ENCODE data around the gene CRB3.

CRB3 gene

GRCh38 chr19:6464070-6464873 is at the start of gene CRB3:
Gene CRB3, plus strand, starts transcription at chr19:6464271. Its CDS starts 431 bp downstream, at chr19:6464702.
- peaks cover 6% of the 10 kb centered on the region; the same call in 1 of the 2 replicates for H3K36me3 ChIP-seq (ENCODE audit: control insufficient read depth, insufficient read depth, low read length)
- peak within 1 kb of the TSS; percentile 79 for H3K4me3 ChIP-seq (ENCODE audit: low read length)
- H3K27me3 ChIP-seq (ENCODE audit: control insufficient read depth, insufficient read depth, low read length), result no peaks in the 10 kb centered on the region
- WGBS (ENCODE audit: insufficient coverage, insufficient read length), result no CpG with 5 or more reads among the region's 65 CpGs
- H3K4me1 ChIP-seq (ENCODE audit: control insufficient read depth, insufficient read depth, low read length), result no peaks in the 10 kb centered on the region; the same call in 1 of the 2 replicates
- H3K27ac ChIP-seq (ENCODE audit: low read length), result no peak within 1 kb of the TSS
- DNase-seq (ENCODE audit: low read depth, low spot score), result peak; percentile 91
- H3K9me3 ChIP-seq (ENCODE audit: control insufficient read depth, insufficient read depth, low read length), result no peaks in the 10 kb centered on the region

DNA sequence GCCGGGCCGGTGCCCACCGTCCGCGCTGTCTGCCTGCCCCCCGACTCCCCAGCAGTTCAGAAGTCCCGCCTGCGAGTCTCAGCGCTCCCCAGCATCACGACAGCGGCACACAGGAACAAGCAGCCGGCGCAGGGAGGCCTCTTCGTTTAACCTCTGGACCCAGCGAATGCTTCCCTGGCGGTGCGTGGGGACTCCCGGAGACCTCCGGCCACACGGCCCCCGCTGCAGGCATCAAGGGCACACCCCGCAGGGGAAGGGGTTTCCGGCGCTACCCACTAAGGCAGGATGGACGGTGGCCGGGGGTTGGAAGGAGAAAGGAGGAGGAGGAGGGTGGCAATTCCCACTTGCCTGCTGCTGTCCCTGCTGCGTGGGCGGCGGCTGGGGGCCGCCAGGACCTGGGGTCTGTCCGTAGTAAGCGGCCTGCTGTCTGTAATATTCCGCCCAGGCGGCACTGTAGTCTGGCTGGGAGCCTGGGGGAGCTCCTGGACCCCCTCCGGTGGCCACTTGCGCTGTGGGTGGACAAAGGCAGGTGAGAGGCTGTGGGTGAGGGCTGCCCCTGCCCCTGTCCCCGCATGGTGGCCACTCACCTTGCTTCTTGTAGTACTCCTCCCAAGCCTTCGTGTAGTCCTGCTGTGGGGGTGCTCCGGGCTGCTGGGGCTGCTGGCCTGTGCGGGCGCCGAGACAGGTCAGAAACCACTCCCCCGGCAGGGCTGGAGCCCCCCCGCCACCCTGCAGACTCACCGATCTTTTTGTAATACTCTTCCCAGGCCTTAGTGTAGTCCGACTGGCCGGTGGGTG is 49.1 kb upstream of the CRB3 start:
- H3K27me3 ChIP-seq (ENCODE audit: control insufficient read depth, insufficient read depth, low read length), result no peaks in the 10 kb centered on the region
- H3K4me3 ChIP-seq (ENCODE audit: low read length), result no peak overlapping the region
- no CpG with 5 or more reads among the region's 47 CpGs for WGBS (ENCODE audit: insufficient coverage, insufficient read length)
- no peaks in the 10 kb centered on the region for H3K9me3 ChIP-seq (ENCODE audit: control insufficient read depth, insufficient read depth, low read length)
- peaks cover 1% of the 10 kb centered on the region; the same call in 1 of the 2 replicates for H3K4me1 ChIP-seq (ENCODE audit: control insufficient read depth, insufficient read depth, low read length)
- no peak for DNase-seq (ENCODE audit: low read depth, low spot score)
- H3K27ac ChIP-seq (ENCODE audit: low read length), result no peak overlapping the region
- peaks cover 55% of the 10 kb centered on the region for H3K36me3 ChIP-seq (ENCODE audit: control insufficient read depth, insufficient read depth, low read length)

- no CpG with 5 or more reads among the region's 32 CpGs for WGBS (ENCODE audit: insufficient coverage, insufficient read length)
- H3K4me3 ChIP-seq (ENCODE audit: low read length), result no peak overlapping the region
- no peak for DNase-seq (ENCODE audit: low read depth, low spot score)
- H3K9me3 ChIP-seq (ENCODE audit: control insufficient read depth, insufficient read depth, low read length), result no peaks in the 10 kb centered on the region
- no peaks in the 10 kb centered on the region for H3K27me3 ChIP-seq (ENCODE audit: control insufficient read depth, insufficient read depth, low read length)
- H3K27ac ChIP-seq (ENCODE audit: low read length), result no peak overlapping the region
- H3K4me1 ChIP-seq (ENCODE audit: control insufficient read depth, insufficient read depth, low read length), result peaks cover 1% of the 10 kb centered on the region; the same call in 1 of the 2 replicates
- H3K36me3 ChIP-seq (ENCODE audit: control insufficient read depth, insufficient read depth, low read length), result peaks cover 61% of the 10 kb centered on the region
These were observed 48.4 kb upstream of the CRB3 start for GRCh38 chr19:6415591-6416190.

- no peak for DNase-seq (ENCODE audit: low read depth, low spot score)
These were observed 47.2 kb upstream of the CRB3 start for GRCh38 chr19:6416658-6417405.

DNA sequence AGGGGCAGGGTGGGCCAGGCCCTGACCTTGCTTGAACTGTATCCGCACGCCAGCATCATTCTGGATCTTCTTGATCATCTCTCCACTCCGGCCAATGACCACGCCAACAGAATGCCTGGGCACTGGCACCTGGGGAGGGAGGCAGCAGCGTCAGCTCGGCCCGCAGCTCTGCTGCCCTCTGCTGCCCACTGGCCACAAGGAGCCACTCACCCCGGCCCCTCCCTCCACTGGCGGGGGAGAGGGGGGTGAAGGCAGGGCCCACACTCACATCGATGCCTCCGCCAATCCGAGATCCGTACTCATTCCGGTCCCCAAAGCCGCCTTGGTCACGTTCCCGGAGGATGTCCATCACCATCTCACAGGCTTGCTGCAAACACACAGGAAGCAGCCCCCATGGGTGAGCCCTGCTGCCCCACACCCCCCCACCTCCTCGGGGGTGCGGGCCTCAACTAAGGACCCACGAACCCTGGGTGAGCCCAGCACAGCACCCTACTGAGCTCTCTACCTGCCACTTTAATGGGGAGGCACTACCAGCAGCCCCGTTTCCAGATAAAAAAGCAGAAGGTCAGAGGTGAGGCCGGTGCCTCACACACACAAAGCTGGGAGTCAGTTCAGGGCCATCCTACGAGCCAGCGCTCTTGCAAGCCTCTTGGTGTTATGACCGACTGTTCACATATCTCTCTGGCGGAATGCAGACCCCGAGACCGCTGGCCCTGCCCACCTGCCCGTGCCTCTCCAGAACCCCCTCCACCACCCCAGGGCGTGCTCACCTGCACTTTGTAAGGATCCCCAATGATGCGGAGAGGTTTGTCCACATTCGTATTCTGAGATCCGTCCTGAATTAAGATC is 46.1 kb upstream of the CRB3 start:
- Histone ChIP-seq H3K36me3 (ENCODE audit: control insufficient read depth, insufficient read depth, low read length) (peaks cover 71% of the 10 kb centered on the region), H3K27ac (ENCODE audit: low read length) (no peak overlapping the region), H3K9me3 (ENCODE audit: control insufficient read depth, insufficient read depth, low read length) (no peaks in the 10 kb centered on the region), H3K4me3 (ENCODE audit: low read length) (no peak overlapping the region), H3K4me1 (ENCODE audit: control insufficient read depth, insufficient read depth, low read length) (no peaks in the 10 kb centered on the region; the same call in 1 of the 2 replicates), H3K27me3 (ENCODE audit: control insufficient read depth, insufficient read depth, low read length) (no peaks in the 10 kb centered on the region)
- DNase-seq (ENCODE audit: low read depth, low spot score), result no peak
- no CpG with 5 or more reads among the region's 33 CpGs for WGBS (ENCODE audit: insufficient coverage, insufficient read length)

More at GRCh38 chr19:6416658-6417405, 47.2 kb upstream of the CRB3 start:
- Histone ChIP-seq H3K27ac (ENCODE audit: low read length) (no peak overlapping the region), H3K27me3 (ENCODE audit: control insufficient read depth, insufficient read depth, low read length) (no peaks in the 10 kb centered on the region), H3K36me3 (ENCODE audit: control insufficient read depth, insufficient read depth, low read length) (peaks cover 71% of the 10 kb centered on the region), H3K4me1 (ENCODE audit: control insufficient read depth, insufficient read depth, low read length) (peaks cover 1% of the 10 kb centered on the region; the same call in 1 of the 2 replicates), H3K4me3 (ENCODE audit: low read length) (no peak overlapping the region), H3K9me3 (ENCODE audit: control insufficient read depth, insufficient read depth, low read length) (no peaks in the 10 kb centered on the region)
- no CpG with 5 or more reads among the region's 29 CpGs for WGBS (ENCODE audit: insufficient coverage, insufficient read length)

DNA sequence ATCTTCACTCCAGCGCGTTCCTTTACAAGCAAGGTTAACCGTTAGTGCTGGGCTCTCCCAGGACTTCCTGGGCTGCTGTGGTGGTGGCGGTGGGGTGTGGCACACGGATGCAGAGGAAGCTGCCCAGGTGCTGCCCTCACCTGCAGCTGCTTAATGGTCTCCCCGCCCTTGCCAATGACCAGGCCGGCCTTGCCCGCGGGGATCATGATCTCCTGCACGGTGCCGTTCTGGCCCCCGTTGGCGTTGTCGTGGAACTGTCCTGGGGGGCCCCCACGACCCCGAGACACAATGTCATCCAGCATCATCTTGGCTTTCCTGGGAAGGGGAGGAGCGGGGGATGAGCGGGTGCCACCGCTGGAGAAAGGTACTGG is 45.5 kb upstream of the CRB3 start:
- peaks cover 71% of the 10 kb centered on the region for H3K36me3 ChIP-seq (ENCODE audit: control insufficient read depth, insufficient read depth, low read length)

DNA sequence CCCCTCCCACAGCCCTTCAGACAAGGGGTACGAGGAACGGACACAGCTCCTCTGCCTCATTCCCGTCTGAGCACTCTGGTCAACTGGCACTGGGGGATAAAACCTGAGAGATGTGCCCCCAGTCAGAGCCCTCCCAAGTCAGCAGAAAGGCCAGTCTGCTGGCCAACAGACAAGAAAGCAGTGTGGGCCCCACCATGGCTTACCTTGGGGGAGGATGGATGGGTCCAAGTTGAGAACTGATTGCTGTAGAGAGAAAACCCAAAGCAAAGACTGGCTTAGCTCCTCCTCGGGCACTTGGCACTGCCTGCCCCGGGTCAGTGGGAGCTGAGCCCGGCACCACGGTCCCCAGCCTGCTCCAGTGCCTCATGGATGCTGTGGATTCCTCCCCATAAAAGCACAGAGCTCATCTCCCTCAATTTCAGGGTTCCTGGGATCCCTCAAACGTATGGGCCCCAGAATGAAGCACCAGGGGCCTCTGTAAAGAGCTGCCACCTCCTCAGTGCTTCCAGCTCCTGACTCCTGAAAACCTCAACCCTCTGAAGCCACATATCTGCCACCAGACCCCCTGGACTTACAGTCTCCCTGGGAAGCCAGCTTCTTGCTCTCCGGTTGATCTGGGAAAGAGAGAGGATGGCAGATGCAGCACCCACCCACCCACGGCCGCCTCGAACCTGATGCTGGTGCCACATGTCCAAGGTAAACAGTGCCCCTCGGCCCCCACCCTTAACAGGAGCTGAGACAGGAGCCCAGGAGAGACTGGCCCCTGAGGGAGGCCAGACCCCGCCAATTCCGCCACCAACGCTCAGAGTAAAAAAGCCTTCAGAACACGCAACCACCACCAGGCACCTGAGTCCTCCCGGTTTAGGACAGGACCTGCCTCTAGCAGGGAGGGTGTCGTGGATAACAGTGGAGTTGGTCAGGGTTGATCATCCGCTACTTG is 42.7 kb upstream of the CRB3 start:
- DNase-seq (ENCODE audit: low read depth, low spot score), result no peak
- peaks cover 51% of the 10 kb centered on the region for H3K36me3 ChIP-seq (ENCODE audit: control insufficient read depth, insufficient read depth, low read length)
- no peaks in the 10 kb centered on the region; the same call in 1 of the 2 replicates for H3K9me3 ChIP-seq (ENCODE audit: control insufficient read depth, insufficient read depth, low read length)
- no peaks in the 10 kb centered on the region for H3K4me1 ChIP-seq (ENCODE audit: control insufficient read depth, insufficient read depth, low read length)
- no peak overlapping the region for H3K27ac ChIP-seq (ENCODE audit: low read length)
- H3K27me3 ChIP-seq (ENCODE audit: control insufficient read depth, insufficient read depth, low read length), result no peaks in the 10 kb centered on the region
- H3K4me3 ChIP-seq (ENCODE audit: low read length), result no peak overlapping the region
- no CpG with 5 or more reads among the region's 20 CpGs for WGBS (ENCODE audit: insufficient coverage, insufficient read length)

More for the DNA sequence above, 45.5 kb upstream of the CRB3 start:
- Histone ChIP-seq H3K9me3 (ENCODE audit: control insufficient read depth, insufficient read depth, low read length) (no peaks in the 10 kb centered on the region), H3K27me3 (ENCODE audit: control insufficient read depth, insufficient read depth, low read length) (no peaks in the 10 kb centered on the region), H3K4me3 (ENCODE audit: low read length) (no peak overlapping the region), H3K4me1 (ENCODE audit: control insufficient read depth, insufficient read depth, low read length) (no peaks in the 10 kb centered on the region; the same call in 1 of the 2 replicates), H3K27ac (ENCODE audit: low read length) (no peak overlapping the region)
- WGBS (ENCODE audit: insufficient coverage, insufficient read length), result no CpG with 5 or more reads among the region's 19 CpGs
- no peak for DNase-seq (ENCODE audit: low read depth, low spot score)

- Histone ChIP-seq H3K36me3 (ENCODE audit: control insufficient read depth, insufficient read depth, low read length) (peaks cover 28% of the 10 kb centered on the region), H3K4me3 (ENCODE audit: low read length) (peak overlapping the region; percentile 69), H3K4me1 (ENCODE audit: control insufficient read depth, insufficient read depth, low read length) (no peaks in the 10 kb centered on the region), H3K27ac (ENCODE audit: low read length) (no peak overlapping the region), H3K27me3 (ENCODE audit: control insufficient read depth, insufficient read depth, low read length) (no peaks in the 10 kb centered on the region), H3K9me3 (ENCODE audit: control insufficient read depth, insufficient read depth, low read length) (no peaks in the 10 kb centered on the region; the same call in 1 of the 2 replicates)
- no CpG with 5 or more reads among the region's 20 CpGs for WGBS (ENCODE audit: insufficient coverage, insufficient read length)
- DNase-seq (ENCODE audit: low read depth, low spot score), result no peak
These were observed 40.4 kb upstream of the CRB3 start for GRCh38 chr19:6423499-6424194.

Data from iPS DF 6.9 (cell line).